H1 (cell line): Measurements from ENCODE around the gene ARHGEF38. TPM values are rescaled to one million over a fixed set of nuclear protein-coding genes. Genes with fewer than 3 reads are reported as not detected.

ENCODE experiments used
- CTCF ChIA-PET: fragments of 300-600 bp; sonication (Branson Sonifier 250); formaldehyde crosslinking; loops from one replicate; lab custom pipeline; 2021; ENCODE audit not compliant: partially characterized antibody; lab: Charles Lee
- POLR2A ChIA-PET: fragments of 300-600 bp; sonication (Branson Sonifier 250); formaldehyde crosslinking; loops from one replicate; lab custom pipeline; 2021; ENCODE audit warnings: inconsistent platforms; ENCODE audit not compliant: partially characterized antibody; lab: Charles Lee
- DNase-seq, 2 experiments: peaks; one replicate each; pipeline versions ENCODE4 v3.0.0 to v3.0.0-alpha.2; 2010 to 2022; ENCODE audit warnings: low spot score in 2 of 2, low read depth in 1 of 2, mixed read lengths in 1 of 2
- FAIRE-seq: peaks from 2 replicates; lab custom pipeline; 2011; peaks lifted over from hg19 to GRCh38; lab: Jason Lieb, UNC
- H2AFZ ChIP-seq: 2 replicates; pipeline ENCODE4 v1.8.1; 2012; ENCODE audit warnings: low read length, inconsistent platforms
- H2AK5ac ChIP-seq: 2 replicates; pipeline ENCODE4 v1.6.1; 2013; ENCODE audit warnings: low read depth, low read length
- H2BK120ac ChIP-seq: replicated peaks from 2 replicates; pipeline ENCODE3; 2013; ENCODE audit warnings: low read depth, low read length, inconsistent platforms
- H2BK12ac ChIP-seq: 2 replicates; pipeline ENCODE4 v1.6.1; 2013; ENCODE audit warnings: low read depth, low read length
- H2BK15ac ChIP-seq: 2 replicates; pipeline ENCODE4 v1.6.1; 2013; ENCODE audit warnings: low read length
- H2BK20ac ChIP-seq: 2 replicates; pipeline ENCODE4 v1.6.1; 2013; ENCODE audit warnings: low read length
- H2BK5ac ChIP-seq: 2 replicates; pipeline ENCODE4 v1.6.1; 2013; ENCODE audit warnings: low read depth, low read length
- H3K14ac ChIP-seq: 2 replicates; pipeline ENCODE4 v1.6.1; 2013; ENCODE audit warnings: inconsistent platforms; ENCODE audit not compliant: insufficient read length
- H3K18ac ChIP-seq: 2 replicates; pipeline ENCODE4 v1.6.1; 2013; ENCODE audit warnings: low read length; ENCODE audit errors: extremely low read depth
- H3K23ac ChIP-seq: 2 replicates; pipeline ENCODE4 v1.6.1; 2013; ENCODE audit warnings: inconsistent platforms; ENCODE audit not compliant: insufficient read length
- H3K23me2 ChIP-seq: 2 replicates; pipeline ENCODE4 v1.6.1; 2013; ENCODE audit warnings: low read depth, low read length
- H3K27ac ChIP-seq: 2 replicates; pipeline ENCODE4 v1.6.1; 2011; ENCODE audit warnings: low read depth, low read length, inconsistent platforms
- H3K27me3 ChIP-seq, 4 experiments: replicated peaks in 1 of 4; 1 replicate in 1 of 4; 2 replicates in 3 of 4; pipeline versions ENCODE4 v1.6.1 to v1.8.1; 2011 to 2013; ENCODE audit warnings: low read length in 3 of 4, mild to moderate bottlenecking in 3 of 4, inconsistent platforms in 2 of 4, mixed read lengths in 2 of 4, moderate library complexity in 1 of 4; ENCODE audit not compliant: control insufficient read depth in 3 of 4, insufficient read depth in 3 of 4; ENCODE audit errors: extremely low read depth in 1 of 4
- H3K36me3 ChIP-seq, 4 experiments: 2 replicates each; pipeline versions ENCODE4 v1.6.1 to v1.8.1; 2011 to 2013; ENCODE audit warnings: mild to moderate bottlenecking in 4 of 4, low read length in 3 of 4, moderate library complexity in 2 of 4, control low read depth in 1 of 4, inconsistent platforms in 1 of 4; ENCODE audit not compliant: insufficient read depth in 4 of 4, control insufficient read depth in 2 of 4
- H3K4ac ChIP-seq: replicated peaks from 2 replicates; pipeline ENCODE3; 2013; ENCODE audit warnings: low read length, low read depth, mixed read lengths, inconsistent platforms; ENCODE audit not compliant: insufficient read length
- H3K4me1 ChIP-seq, 4 experiments: replicated peaks in 1 of 4; 1 replicate in 1 of 4; 2 replicates in 3 of 4; pipeline versions ENCODE4 v1.6.1 to v1.8.1; 2011 to 2013; ENCODE audit warnings: low read length in 3 of 4, inconsistent platforms in 2 of 4, mixed read lengths in 1 of 4; ENCODE audit not compliant: insufficient read depth in 4 of 4, control insufficient read depth in 3 of 4
- H3K4me2 ChIP-seq, 2 experiments: 2 replicates each; pipeline versions ENCODE4 v1.6.1 to v1.8.1; 2011 to 2013; ENCODE audit warnings: low read depth in 2 of 2, low read length in 2 of 2, control low read depth in 1 of 2, inconsistent platforms in 1 of 2, mild to moderate bottlenecking in 1 of 2; ENCODE audit not compliant: insufficient read depth in 1 of 2
- H3K4me3 ChIP-seq, 4 experiments: fragments of 200-600, 300-600 bp in 1 of 4; sonication (generic), shearing (Covaris generic), sonication (Bioruptor Twin) in 1 of 4; 2 replicates each; pipeline versions ENCODE4 v1.5.1 to v1.8.1; 2011 to 2016; ENCODE audit warnings: low read length in 4 of 4, low read depth in 3 of 4, control low read depth in 2 of 4, inconsistent platforms in 2 of 4, mild to moderate bottlenecking in 2 of 4, mixed read lengths in 1 of 4, moderate library complexity in 1 of 4; ENCODE audit not compliant: insufficient read depth in 2 of 4; ENCODE audit errors: extremely low read depth in 1 of 4
- H3K56ac ChIP-seq: replicated peaks from 2 replicates; pipeline ENCODE3; 2013; ENCODE audit warnings: low read depth, mild to moderate bottlenecking, mixed read lengths, low read length, inconsistent platforms; ENCODE audit not compliant: insufficient read length
- H3K79me1 ChIP-seq: 2 replicates; pipeline ENCODE4 v1.6.1; 2013; ENCODE audit warnings: low read depth, low read length, control low read depth
- H3K79me2 ChIP-seq, 2 experiments: 2 replicates each; pipeline versions ENCODE4 v1.6.1 to v1.8.1; 2012 to 2013; ENCODE audit warnings: low read length in 2 of 2, mild to moderate bottlenecking in 2 of 2, inconsistent platforms in 1 of 2; ENCODE audit not compliant: insufficient read depth in 2 of 2, control insufficient read depth in 1 of 2
- H3K9ac ChIP-seq, 4 experiments: replicated peaks in 1 of 4; 1 replicate in 1 of 4; 2 replicates in 3 of 4; pipeline versions ENCODE4 v1.6.1 to v1.8.1; 2011 to 2013; ENCODE audit warnings: low read depth in 3 of 4, low read length in 3 of 4, control low read depth in 2 of 4, mild to moderate bottlenecking in 2 of 4, moderate library complexity in 2 of 4, inconsistent platforms in 1 of 4; ENCODE audit errors: extremely low read depth in 1 of 4
- H3K9me3 ChIP-seq, 2 experiments: 2 replicates each; pipeline versions ENCODE4 v1.6.1 to v1.8.1; 2012 to 2013; ENCODE audit warnings: mild to moderate bottlenecking in 2 of 2, moderate library complexity in 2 of 2, control low read depth in 1 of 2, inconsistent platforms in 1 of 2, low read depth in 1 of 2, low read length in 1 of 2, mixed read lengths in 1 of 2; ENCODE audit not compliant: insufficient read depth in 2 of 2
- H4K20me1 ChIP-seq, 2 experiments: replicated peaks in 1 of 2; 2 replicates each; pipeline versions ENCODE3 to v1.8.1; 2011 to 2013; ENCODE audit warnings: inconsistent platforms in 2 of 2, low read length in 2 of 2, mild to moderate bottlenecking in 1 of 2; ENCODE audit not compliant: insufficient read depth in 2 of 2, control insufficient read depth in 1 of 2
- H4K5ac ChIP-seq: 2 replicates; pipeline ENCODE4 v1.6.1; 2013; ENCODE audit warnings: low read length, low read depth, mixed read lengths, inconsistent platforms; ENCODE audit not compliant: insufficient read length
- H4K8ac ChIP-seq: 2 replicates; pipeline ENCODE4 v1.8.0; 2013; ENCODE audit warnings: mild to moderate bottlenecking, moderate library complexity, low read length, inconsistent platforms; ENCODE audit not compliant: insufficient read depth; ENCODE audit errors: extremely low read depth
- H4K91ac ChIP-seq: replicated peaks from 2 replicates; pipeline ENCODE3; 2013; ENCODE audit warnings: low read length, mixed read lengths, inconsistent platforms; ENCODE audit not compliant: insufficient read length
- CTCF ChIP-seq, 3 experiments: IDR thresholded peaks; 1 replicate in 2 of 3; 2 replicates in 1 of 3; pipeline versions ENCODE4 v1.5.1 to v1.6.1; 2011; ENCODE audit warnings: low read length in 3 of 3, mild to moderate bottlenecking in 3 of 3, inconsistent platforms in 2 of 3, low read depth in 1 of 3, moderate library complexity in 1 of 3; ENCODE audit not compliant: insufficient read depth in 1 of 3; ENCODE audit errors: control extremely low read depth in 1 of 3
- MAFK ChIP-seq: IDR thresholded peaks from 2 replicates; pipeline ENCODE4 v1.6.1; 2012; ENCODE audit warnings: low read depth, mild to moderate bottlenecking, improper control_type of control experiment, low read length
- WGBS, 2 experiments: shearing (Covaris generic) in 1 of 2; methylation state at CpG; one replicate each; pipeline versions ENCODE4 v1.1.6 to v1.1.7; 2013 to 2015; ENCODE audit warnings: low lambda C conversion rate in 2 of 2, mixed read lengths in 2 of 2, inconsistent platforms in 1 of 2, low coverage in 1 of 2, missing lambda C conversion rate in 1 of 2; ENCODE audit not compliant: insufficient replicate concordance in 2 of 2, insufficient coverage in 1 of 2, insufficient read length in 1 of 2; ENCODE audit errors: extremely low coverage in 1 of 2, missing lambda C conversion rate in 1 of 2; 5-methylcytosine and 5-hydroxymethylcytosine counted together
- polyA plus RNA-seq, 7 experiments: library from polyadenylated mRNA; depleted of rRNA in 3 of 7; stranded (reverse) in 5 of 7; unstranded in 2 of 7; fragments of >200 nt in 5 of 7; fragments of 200-250 nt in 2 of 7; gene quantifications; 1 replicate in 5 of 7; 2 replicates in 1 of 7; 4 replicates in 1 of 7; pipeline versions ENCODE4 v1.2.1 to v1.2.3, GENCODE V29; 2011 to 2013; ENCODE audit warnings: missing spikeins in 2 of 7, mixed read lengths in 2 of 7
- total RNA-seq: library from RNA; stranded (reverse); fragmentation: NEBNext Ultra II Directional; extraction: Animal tissue kit (Norgen Biotek cat#: 25700); gene quantifications from 2 replicates; pipeline ENCODE4 v1.2.1, GENCODE V29; 2021

The ARHGEF38 gene
- total and polyA plus RNA-seq, 2 of the 8 experiments (the other 6 are each of a cell fraction or from before 2014, with no cell fraction given), result not detected

GRCh38 chr4:105596684-105597083, 44.3 kb downstream of the ARHGEF38 start:
- H2AFZ ChIP-seq, result 0 out of 2 replicates have a peak overlapping the region, but pooled peaks have one; percentile 9
- ChIA-PET POLR2A (interaction anchor here (0.7 kb wide), 1 partner anchor 1844 kb away, joined by 3 read pairs; no protein-coding TSS in a partner anchor), CTCF (interaction anchor here (0.7 to 2.0 kb wide), 8 partner anchors 11 to 79 kb away, joined by 3 to 8 read pairs (median 4); no protein-coding TSS in a partner anchor)
- WGBS, 2 experiments, result 74% methylated on average over 6 of the region's 6 CpGs; no CpG with 5 or more reads in 1 of the 2 experiments
- H3K9ac ChIP-seq, result no peak overlapping the region
- no peaks in the 10 kb centered on the region for H4K20me1 ChIP-seq
- no peak overlapping the region for H3K23ac ChIP-seq
- H3K4ac ChIP-seq, result no peak overlapping the region
- no peaks in the 10 kb centered on the region for H3K9me3 ChIP-seq
- no peak overlapping the region for H4K91ac ChIP-seq
- TF ChIP-seq CTCF (IDR thresholded peaks at IDR 0.05; ENCODE audit: control extremely low read depth in 1 of 3, insufficient read depth in 1 of 3, low read depth in 1 of 3, low read length in 3 of 3) (peak in 1 of 3 experiments; percentile 13; a peak in 1 of 4 replicates), MAFK (no peak)
- no peak for DNase-seq
- H4K5ac ChIP-seq, result no peak overlapping the region
- no peak overlapping the region for H4K8ac ChIP-seq
- H3K18ac ChIP-seq, result no peak overlapping the region
- H3K79me1 ChIP-seq, result no peaks in the 10 kb centered on the region
- no peak for FAIRE-seq
- H3K56ac ChIP-seq, result no peak overlapping the region
- no peaks in the 10 kb centered on the region for H3K4me1 ChIP-seq
- no peak overlapping the region for H3K4me2 ChIP-seq
- H3K36me3 ChIP-seq, result no peaks in the 10 kb centered on the region
- H2BK15ac ChIP-seq, result no peak overlapping the region
- no peaks in the 10 kb centered on the region for H3K79me2 ChIP-seq
- no peak overlapping the region for H3K14ac ChIP-seq
- no peak overlapping the region for H2BK12ac ChIP-seq
- H2AK5ac ChIP-seq, result no peak overlapping the region
- H3K27ac ChIP-seq, result no peak overlapping the region
- no peak overlapping the region for H2BK20ac ChIP-seq
- no peaks in the 10 kb centered on the region for H3K23me2 ChIP-seq
- no peaks in the 10 kb centered on the region for H3K27me3 ChIP-seq
- no peak overlapping the region for H2BK120ac ChIP-seq
- no peak overlapping the region for H3K4me3 ChIP-seq
- no peak overlapping the region for H2BK5ac ChIP-seq
